Fibroblast of lung (primary cell): ENCODE results near the gene RIMS1. TPM values are rescaled to one million over a fixed set of nuclear protein-coding genes. Genes with fewer than 3 reads are reported as not detected.

Experiments used
- DNase-seq, 2 donors: peaks; one replicate each; pipeline versions ENCODE4 v3.0.0 to v3.0.0-alpha.2; 2010; ENCODE audit warnings: low read depth in 2 of 2
- H2AFZ ChIP-seq: 2 replicates; pipeline ENCODE4 v1.5.1; 2012; ENCODE audit warnings: low read length, control low read depth, inconsistent platforms
- H3K27ac ChIP-seq: 2 replicates; pipeline ENCODE4 v1.5.1; 2011; ENCODE audit warnings: low read length, control low read depth; ENCODE audit not compliant: insufficient read depth
- H3K27me3 ChIP-seq: 2 replicates; pipeline ENCODE4 v1.5.1; 2011; ENCODE audit warnings: mild to moderate bottlenecking, low read length; ENCODE audit not compliant: control insufficient read depth, insufficient read depth
- H3K36me3 ChIP-seq: 2 replicates; pipeline ENCODE4 v1.5.1; 2011; ENCODE audit warnings: low read length; ENCODE audit not compliant: control insufficient read depth, insufficient read depth
- H3K4me1 ChIP-seq: 2 replicates; pipeline ENCODE4 v1.5.1; 2011; ENCODE audit warnings: low read length; ENCODE audit not compliant: control insufficient read depth, insufficient read depth; ENCODE audit errors: extremely low read depth
- H3K4me2 ChIP-seq: 2 replicates; pipeline ENCODE4 v1.5.1; 2011; ENCODE audit warnings: low read length, control low read depth; ENCODE audit not compliant: insufficient read depth; ENCODE audit errors: extremely low read depth
- H3K4me3 ChIP-seq, 4 experiments: fragments of 200-600 bp in 1 of 4; sonication (generic) in 1 of 4; replicated peaks in 1 of 4; 2 replicates each; pipeline ENCODE4 v1.5.1; 2011 to 2016; ENCODE audit warnings: low read length in 4 of 4, low read depth in 3 of 4, mild to moderate bottlenecking in 3 of 4, control low read depth in 2 of 4, inconsistent platforms in 1 of 4, mixed read lengths in 1 of 4; ENCODE audit not compliant: insufficient read depth in 1 of 4; ENCODE audit errors: control extremely low read depth in 1 of 4
- H3K79me2 ChIP-seq: 2 replicates; pipeline ENCODE4 v1.5.1; 2012; ENCODE audit warnings: mild to moderate bottlenecking, low read length, inconsistent platforms; ENCODE audit not compliant: control insufficient read depth, insufficient read depth
- H3K9ac ChIP-seq: 2 replicates; pipeline ENCODE4 v1.5.1; 2011; ENCODE audit warnings: mild to moderate bottlenecking, low read length, control low read depth; ENCODE audit not compliant: insufficient read depth
- H3K9me3 ChIP-seq: 2 replicates; pipeline ENCODE4 v1.5.1; 2012; ENCODE audit warnings: low read depth, low read length; ENCODE audit not compliant: control insufficient read depth, insufficient read depth
- H4K20me1 ChIP-seq: 2 replicates; pipeline ENCODE4 v1.5.1; 2011; ENCODE audit warnings: low read length; ENCODE audit not compliant: control insufficient read depth, insufficient read depth; ENCODE audit errors: extremely low read depth
- EZH2 ChIP-seq: IDR thresholded peaks from 2 replicates; pipeline ENCODE4 v1.5.1; 2012; ENCODE audit warnings: low read length, control low read depth, mild to moderate bottlenecking; ENCODE audit errors: missing control alignments
- polyA plus RNA-seq, 2 donors: library from polyadenylated mRNA; depleted of rRNA in 1 of 2; stranded (reverse) in 1 of 2; unstranded in 1 of 2; fragments of >200 nt; gene quantifications; 2 replicates each; pipeline ENCODE4 v1.2.1, GENCODE V29; 2011 to 2012; ENCODE audit warnings: missing spikeins in 1 of 2
- total RNA-seq: library from RNA; depleted of rRNA; stranded (reverse); fragments of >200 nt; gene quantifications from 2 replicates; pipeline ENCODE4 v1.2.1, GENCODE V29; 2014
- TF ChIP-seq, protein P1 (sequence below), 2 donors: IDR thresholded peaks in 1 of 2; conservative IDR thresholded peaks in 1 of 2; 1 replicate in 1 of 2; 2 replicates in 1 of 2; pipeline ENCODE4 v1.5.1; 2011 to 2012; ENCODE audit warnings: low read length in 2 of 2, control low read depth in 1 of 2, inconsistent platforms in 1 of 2, low read depth in 1 of 2, mild to moderate bottlenecking in 1 of 2

Gene RIMS1
- total and polyA plus RNA-seq, 2 donors (not counting 1 experiment from before 2014, with no cell fraction given), result 1.1 to 2.3 TPM

DNA sequence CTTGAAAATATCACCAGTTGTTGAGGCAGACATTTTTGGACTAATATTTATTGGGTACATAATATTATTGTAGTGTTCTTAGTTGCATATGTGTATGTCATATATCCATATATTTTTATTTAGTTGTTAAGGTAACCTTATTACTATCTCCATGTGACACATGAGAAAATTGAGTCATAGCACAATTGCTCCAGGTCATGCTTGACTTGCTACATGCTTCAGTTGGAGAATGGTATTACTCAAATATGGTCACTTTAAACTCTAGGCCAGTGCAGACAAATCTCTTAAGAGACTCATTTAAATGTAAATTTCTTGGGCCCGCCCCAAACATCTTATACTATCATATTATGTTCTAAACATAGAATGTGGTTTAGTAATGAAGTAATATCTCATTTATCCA is 246.1 kb downstream of the RIMS1 start:
- no peaks in the 10 kb centered on the region for H3K27me3 ChIP-seq
- H3K4me2 ChIP-seq, result no peak overlapping the region
- no peak overlapping the region for H3K27ac ChIP-seq
- no peak overlapping the region for H3K9ac ChIP-seq
- peaks cover 2% of the 10 kb centered on the region for H3K4me1 ChIP-seq
- no peaks in the 10 kb centered on the region for H3K79me2 ChIP-seq
- H2AFZ ChIP-seq, result no peak overlapping the region
- no peak overlapping the region for H3K4me3 ChIP-seq
- no peaks in the 10 kb centered on the region for H4K20me1 ChIP-seq
- DNase-seq, result no peak
- TF ChIP-seq EZH2, result no peak
- TF ChIP-seq, protein P1, sequence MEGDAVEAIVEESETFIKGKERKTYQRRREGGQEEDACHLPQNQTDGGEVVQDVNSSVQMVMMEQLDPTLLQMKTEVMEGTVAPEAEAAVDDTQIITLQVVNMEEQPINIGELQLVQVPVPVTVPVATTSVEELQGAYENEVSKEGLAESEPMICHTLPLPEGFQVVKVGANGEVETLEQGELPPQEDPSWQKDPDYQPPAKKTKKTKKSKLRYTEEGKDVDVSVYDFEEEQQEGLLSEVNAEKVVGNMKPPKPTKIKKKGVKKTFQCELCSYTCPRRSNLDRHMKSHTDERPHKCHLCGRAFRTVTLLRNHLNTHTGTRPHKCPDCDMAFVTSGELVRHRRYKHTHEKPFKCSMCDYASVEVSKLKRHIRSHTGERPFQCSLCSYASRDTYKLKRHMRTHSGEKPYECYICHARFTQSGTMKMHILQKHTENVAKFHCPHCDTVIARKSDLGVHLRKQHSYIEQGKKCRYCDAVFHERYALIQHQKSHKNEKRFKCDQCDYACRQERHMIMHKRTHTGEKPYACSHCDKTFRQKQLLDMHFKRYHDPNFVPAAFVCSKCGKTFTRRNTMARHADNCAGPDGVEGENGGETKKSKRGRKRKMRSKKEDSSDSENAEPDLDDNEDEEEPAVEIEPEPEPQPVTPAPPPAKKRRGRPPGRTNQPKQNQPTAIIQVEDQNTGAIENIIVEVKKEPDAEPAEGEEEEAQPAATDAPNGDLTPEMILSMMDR (conservative IDR thresholded peaks at IDR 0.05 in 1 of 2, IDR thresholded peaks at IDR 0.05 in 1 of 2; ENCODE audit: low read depth in 1 of 2, low read length in 2 of 2), result no peak
- H3K36me3 ChIP-seq, result no peaks in the 10 kb centered on the region
- no peaks in the 10 kb centered on the region for H3K9me3 ChIP-seq

DNA sequence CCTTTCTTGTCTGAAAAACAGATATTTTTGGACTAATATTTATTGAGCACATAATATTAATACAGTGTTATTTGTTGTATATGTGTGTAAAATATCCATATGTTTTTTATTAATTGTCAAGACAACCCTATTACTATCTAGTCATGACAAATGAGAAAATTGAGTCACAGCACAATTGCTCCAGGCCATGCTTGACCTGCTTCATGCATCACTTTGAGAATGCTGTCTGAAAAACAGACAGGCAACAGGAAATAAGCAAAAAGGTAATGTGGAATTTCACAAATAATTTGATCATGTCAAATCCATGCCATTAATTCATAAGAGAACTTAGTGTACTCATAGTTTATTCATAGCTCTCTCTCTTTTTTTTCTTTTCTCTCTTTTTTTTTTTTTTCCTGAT is 246.5 kb downstream of the RIMS1 start:
- Histone ChIP-seq H3K27ac (no peak overlapping the region), H3K4me3 (no peak overlapping the region), H3K4me1 (peaks cover 2% of the 10 kb centered on the region), H3K9ac (no peak overlapping the region), H3K79me2 (no peaks in the 10 kb centered on the region), H2AFZ (no peak overlapping the region), H3K4me2 (no peak overlapping the region), H4K20me1 (no peaks in the 10 kb centered on the region), H3K9me3 (no peaks in the 10 kb centered on the region), H3K36me3 (no peaks in the 10 kb centered on the region), H3K27me3 (no peaks in the 10 kb centered on the region)
- TF ChIP-seq EZH2, result no peak
- TF ChIP-seq, protein P1 (conservative IDR thresholded peaks at IDR 0.05 in 1 of 2, IDR thresholded peaks at IDR 0.05 in 1 of 2; ENCODE audit: low read depth in 1 of 2, low read length in 2 of 2), result no peak
- no peak for DNase-seq

DNA sequence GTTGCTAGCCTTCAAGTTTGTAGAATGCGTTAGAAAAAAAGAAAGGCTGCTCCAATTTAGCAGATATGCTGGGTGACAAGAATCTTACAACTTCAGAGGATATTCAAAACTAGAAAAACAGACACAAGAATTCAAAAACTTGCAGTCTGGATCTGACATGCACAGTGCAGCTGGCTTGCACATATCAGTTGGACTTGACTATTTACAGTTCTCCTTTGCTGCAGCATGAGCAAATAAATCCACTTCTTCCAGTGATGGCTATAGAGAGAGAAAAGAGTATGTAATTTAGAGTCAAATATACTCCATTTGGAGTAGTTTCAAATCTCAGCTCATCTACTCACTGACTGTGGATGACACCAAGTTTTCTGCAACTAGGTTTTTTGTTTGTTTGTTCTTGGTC is 247.0 kb downstream of the RIMS1 start:
- H3K27ac ChIP-seq, result no peak overlapping the region
- H3K4me1 ChIP-seq, result peaks cover 2% of the 10 kb centered on the region
- DNase-seq, result no peak
- H3K36me3 ChIP-seq, result no peaks in the 10 kb centered on the region
- H3K79me2 ChIP-seq, result no peaks in the 10 kb centered on the region
- no peaks in the 10 kb centered on the region for H4K20me1 ChIP-seq
- no peak overlapping the region for H3K9ac ChIP-seq
- no peak overlapping the region for H2AFZ ChIP-seq
- H3K4me2 ChIP-seq, result no peak overlapping the region
- TF ChIP-seq, protein P1 (conservative IDR thresholded peaks at IDR 0.05 in 1 of 2, IDR thresholded peaks at IDR 0.05 in 1 of 2; ENCODE audit: low read depth in 1 of 2, low read length in 2 of 2), result no peak
- no peak for TF ChIP-seq EZH2
- no peaks in the 10 kb centered on the region for H3K9me3 ChIP-seq
- H3K4me3 ChIP-seq, result no peak overlapping the region
- H3K27me3 ChIP-seq, result no peaks in the 10 kb centered on the region
